GM19395 (cell line): ENCODE data around the gene REPS1.
"Not testable (repeated sequence)": the region's sequence is repeated elsewhere in the genome, so short reads cannot be mapped to it uniquely, and the experiment has no call there.

Source experiments
- ATAC-seq: cut with Tn5 transposase; IDR thresholded peaks from one replicate; pipeline ENCODE4 v1.9.1; 2021; ENCODE audit warnings: mild to moderate bottlenecking, moderate library complexity; ENCODE audit not compliant: unreplicated experiment

Gene REPS1

GRCh38 chr6:139007428-139007827 lies 19.4 kb upstream of the REPS1 start:
- no peak for ATAC-seq

GRCh38 chr6:139006477-139006876 lies 18.4 kb upstream of the REPS1 start:
- ATAC-seq = no peak

DNA sequence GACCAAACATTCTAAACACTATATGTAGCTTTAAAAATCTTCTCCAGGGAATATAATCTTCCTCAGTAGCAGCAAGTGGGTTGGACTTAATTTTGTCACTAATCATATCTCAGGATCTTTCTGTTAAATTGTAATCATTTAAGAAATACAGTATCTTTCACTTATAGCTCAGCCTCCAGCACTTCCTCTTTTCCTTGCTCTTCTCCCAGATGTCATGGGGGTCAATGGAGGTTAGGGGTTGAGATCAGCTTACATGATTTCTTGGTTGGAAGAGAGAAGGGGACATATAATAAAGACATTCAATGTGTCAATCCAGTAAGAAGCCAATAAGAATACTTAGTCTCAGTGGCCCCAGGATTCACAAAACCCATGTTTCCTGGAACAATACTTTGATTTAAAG lies 15.7 kb upstream of the REPS1 start:
- ATAC-seq = no peak

GRCh38 chr6:138999949-139000725 lies 12.1 kb upstream of the REPS1 start:
- ATAC-seq = no peak

DNA sequence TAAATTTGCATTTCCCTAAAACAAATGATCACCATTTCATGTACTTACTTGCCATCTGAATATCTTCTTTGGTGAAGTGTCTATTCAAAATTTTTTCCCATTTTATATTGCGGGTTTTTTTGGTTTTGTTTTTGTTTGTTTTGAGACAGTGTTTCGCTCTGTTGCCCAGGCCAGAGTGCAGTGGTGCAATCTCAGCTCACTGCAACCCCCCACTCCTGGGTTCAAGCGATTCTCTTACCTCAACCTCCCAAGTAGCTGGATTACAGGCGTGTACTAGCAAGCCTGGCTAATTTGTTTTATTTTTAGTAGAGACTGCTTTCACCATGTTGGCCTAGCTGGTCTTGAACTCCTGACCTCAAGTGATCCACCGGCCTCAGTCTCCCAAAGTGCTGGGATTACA lies 9.1 kb upstream of the REPS1 start:
- ATAC-seq = no peak

DNA sequence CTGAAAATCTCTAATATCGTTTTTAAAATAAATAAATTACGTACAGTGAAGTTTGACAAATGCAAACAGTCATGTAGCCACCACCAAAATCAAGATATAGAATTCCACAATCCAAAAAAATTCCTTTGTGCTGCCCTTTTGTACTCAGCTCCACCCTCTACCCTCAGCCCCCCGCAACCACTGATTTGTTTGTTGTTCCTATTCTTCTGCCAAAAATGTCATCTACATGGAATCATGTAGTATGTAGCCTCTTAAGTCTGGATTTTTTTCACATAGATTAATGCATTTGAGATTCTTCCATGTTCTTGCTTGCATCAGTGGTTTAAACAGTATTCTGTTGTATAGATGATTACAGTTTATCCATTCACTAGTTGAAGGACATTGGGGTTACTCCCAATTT lies 8.5 kb upstream of the REPS1 start:
- ATAC-seq = no peak

GRCh38 chr6:138993410-138993809 lies 5.4 kb upstream of the REPS1 start:
- ATAC-seq = not testable (repeated sequence)

DNA sequence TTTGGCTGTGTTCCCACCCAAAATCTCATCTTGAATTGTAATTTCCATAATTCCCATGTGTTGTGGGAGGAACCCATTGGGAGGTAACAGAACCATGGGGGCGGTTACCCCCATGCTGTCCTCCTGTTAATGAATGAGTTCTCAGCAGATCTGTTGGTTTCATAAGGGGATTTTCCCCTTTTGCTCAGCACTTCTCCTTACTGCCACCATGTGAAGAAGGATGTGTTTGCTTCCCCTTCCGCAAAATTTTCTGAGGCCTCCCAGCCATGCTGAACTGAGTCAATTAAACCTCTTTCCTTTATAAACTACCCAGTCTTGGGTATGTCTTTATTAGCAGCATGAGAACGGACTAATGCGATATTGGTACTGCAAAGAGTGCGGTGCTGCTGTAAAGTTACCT lies 4.9 kb upstream of the REPS1 start:
- ATAC-seq = not testable (repeated sequence)

DNA sequence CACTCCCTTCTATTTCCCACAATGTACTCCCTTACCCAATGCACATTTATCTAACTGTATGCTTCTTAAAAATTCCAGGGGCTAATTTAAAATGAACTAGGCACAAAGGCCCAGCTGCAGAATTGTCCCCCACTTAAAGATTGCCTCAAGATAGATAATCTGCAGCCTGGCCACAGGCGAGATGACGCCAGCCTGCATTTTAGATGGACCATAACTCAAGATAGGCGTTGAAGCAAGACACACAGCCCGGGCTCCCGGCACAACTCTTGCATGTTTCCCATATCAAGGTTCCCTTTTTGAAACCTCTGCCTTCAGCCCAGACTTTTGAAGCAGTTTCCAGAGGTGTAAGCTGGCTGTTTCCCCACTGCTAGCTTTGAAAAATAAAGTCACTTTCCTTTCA lies 3.2 kb upstream of the REPS1 start:
- ATAC-seq = no peak

- ATAC-seq = no peak
Measured at GRCh38 chr6:138989098-138989983, 1.3 kb upstream of the REPS1 start.

DNA sequence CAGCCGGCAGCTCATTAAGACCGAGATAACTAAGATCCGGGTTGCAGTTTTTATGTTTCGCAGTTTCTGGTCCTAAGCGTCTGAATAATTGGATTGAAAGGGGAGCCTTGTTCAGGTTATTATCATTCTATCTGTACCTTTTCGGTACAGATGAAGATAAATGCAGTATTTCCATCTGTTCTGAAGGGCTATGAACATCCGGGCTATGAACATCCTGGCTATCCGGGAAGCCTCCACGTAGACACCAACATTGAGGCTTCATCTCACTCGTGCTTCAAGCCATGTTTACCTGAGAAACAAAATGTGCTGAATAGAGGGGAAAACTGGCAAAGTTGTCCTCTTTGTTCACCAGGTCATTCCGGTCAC lies 399 bp upstream of the REPS1 start:
- ATAC-seq = peak; percentile 27

- ATAC-seq = peak; percentile 2
Measured at GRCh38 chr6:138987080-138987642, 892 bp downstream of the REPS1 start.

DNA sequence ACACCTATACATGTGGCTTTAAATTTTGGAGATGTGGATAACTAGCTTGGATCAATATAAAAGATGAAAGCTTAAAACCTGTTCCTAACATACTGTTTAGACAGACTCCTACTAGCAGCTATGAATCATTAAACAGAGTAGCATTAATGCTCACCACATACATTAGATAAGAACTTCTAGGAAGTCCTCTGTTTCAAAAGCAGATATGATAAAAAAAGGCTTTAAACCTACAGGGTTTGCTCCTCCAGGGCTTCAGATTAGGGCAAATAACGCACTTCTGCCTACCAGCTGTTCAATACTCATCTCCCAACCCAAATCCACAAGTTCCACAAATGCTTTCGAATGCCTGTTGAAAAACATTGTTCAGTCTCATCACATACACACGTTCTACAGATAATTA lies 1.5 kb downstream of the REPS1 start:
- ATAC-seq = no peak

GRCh38 chr6:138981416-138981815 lies 6.6 kb downstream of the REPS1 start:
- no peak for ATAC-seq

GRCh38 chr6:138979813-138980668 lies 8.0 kb downstream of the REPS1 start:
- peak; percentile 50 for ATAC-seq

DNA sequence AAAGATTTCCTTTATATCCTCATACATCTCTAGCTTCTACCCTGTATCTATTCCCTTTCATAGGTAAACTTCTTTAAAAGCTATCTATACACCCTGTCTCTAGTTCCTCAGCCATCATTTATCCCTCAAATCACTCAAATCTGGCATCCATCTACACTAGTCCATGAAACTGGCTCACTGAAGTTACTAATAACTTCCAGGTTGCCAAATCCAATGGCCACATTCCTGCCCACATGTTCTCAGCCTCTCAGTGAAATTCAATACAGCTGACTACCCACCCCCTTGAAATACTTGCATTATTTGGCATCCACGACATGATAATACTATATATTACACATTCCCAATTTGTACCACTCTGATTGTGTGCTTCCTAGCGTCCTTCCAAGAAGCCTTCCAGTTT lies 8.7 kb downstream of the REPS1 start:
- ATAC-seq = no peak

- no peak for ATAC-seq
Measured at GRCh38 chr6:138978229-138978628, 9.8 kb downstream of the REPS1 start.

DNA sequence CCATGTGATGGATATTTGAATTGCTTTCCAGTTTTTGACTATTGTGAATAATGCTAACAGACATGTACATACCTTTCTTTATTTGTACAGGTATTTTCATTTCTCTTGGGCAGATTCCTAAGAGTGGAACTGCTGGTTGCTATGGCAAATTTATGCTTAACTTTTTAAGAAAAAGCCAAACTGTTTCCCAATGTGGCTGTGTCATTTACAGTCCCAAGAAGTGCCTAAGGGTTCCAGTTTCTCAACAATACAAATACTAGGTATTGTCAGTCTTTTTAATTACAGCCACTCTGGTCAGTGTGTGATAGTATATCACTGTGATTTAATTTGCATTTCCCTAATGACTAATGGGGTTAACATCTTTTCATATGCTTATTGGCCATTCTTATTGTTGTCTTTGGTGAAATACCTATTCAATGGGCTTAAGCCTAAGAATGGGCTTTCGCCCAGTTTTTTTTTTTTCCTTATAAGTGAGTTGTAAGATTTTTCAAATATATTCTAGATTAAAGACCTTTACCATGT lies 10.3 kb downstream of the REPS1 start:
- no peak for ATAC-seq

GRCh38 chr6:138977242-138977641 lies 10.8 kb downstream of the REPS1 start:
- no peak for ATAC-seq

- ATAC-seq = no peak
Measured at GRCh38 chr6:138975815-138976214, 12.2 kb downstream of the REPS1 start.
